Measurements from ENCODE around the gene KLHL24.

The KLHL24 gene

GRCh38 chr3:183728204-183728603, 92.8 kb downstream of the KLHL24 start:
- H3K4me3 ChIP-seq (ENCODE audit: control insufficient read depth, low read depth, low read length), result no peak overlapping the region
- no peak for TF ChIP-seq CTCF (IDR thresholded peaks at IDR 0.05; ENCODE audit: control insufficient read depth, insufficient read depth, low read depth, low read length, missing control alignments)
- no peak for DNase-seq (ENCODE audit: low read depth)

DNA sequence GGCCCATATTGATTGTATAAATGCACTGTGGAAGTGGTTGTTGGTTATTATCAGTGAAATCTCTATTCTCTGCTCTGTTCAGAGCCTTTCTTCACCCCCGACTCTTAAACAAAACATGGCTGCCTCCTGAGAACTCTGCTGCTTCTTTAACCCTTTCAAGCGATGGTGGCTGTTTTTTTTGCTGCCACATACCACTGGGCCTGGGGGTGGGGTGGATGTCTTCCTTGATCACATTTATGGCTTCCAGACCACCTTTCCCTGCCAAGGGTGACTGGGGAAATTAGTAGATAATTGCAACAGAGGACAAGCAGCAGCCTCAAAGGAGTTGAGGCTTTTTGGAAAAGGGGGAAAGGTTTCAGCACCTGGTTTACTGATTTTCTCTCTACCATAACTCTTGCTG, 94.9 kb downstream of the KLHL24 start:
- DNase-seq (ENCODE audit: low read depth), result no peak
- no peak overlapping the region for H3K4me3 ChIP-seq (ENCODE audit: control insufficient read depth, low read depth, low read length)
- TF ChIP-seq CTCF (IDR thresholded peaks at IDR 0.05; ENCODE audit: control insufficient read depth, insufficient read depth, low read depth, low read length, missing control alignments), result no peak

DNA sequence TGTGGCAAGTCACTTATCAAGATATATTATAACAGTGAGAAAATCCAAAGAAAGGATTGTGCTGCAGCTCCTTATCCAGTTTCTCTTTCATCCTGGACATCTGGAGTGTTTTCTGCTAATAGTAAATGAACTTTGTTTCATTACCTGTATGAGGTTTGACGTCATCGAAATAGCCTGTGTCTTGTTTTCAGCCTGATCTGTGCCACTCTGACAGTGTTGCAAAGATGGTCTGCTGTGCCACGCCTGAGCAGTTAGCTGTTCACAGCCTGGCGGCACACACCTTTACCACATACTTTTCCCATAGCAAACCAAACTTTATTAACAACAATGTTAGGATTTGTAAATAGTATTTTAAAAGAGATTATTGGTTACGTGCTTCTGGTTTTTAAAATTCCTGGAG, 96.2 kb downstream of the KLHL24 start:
- H3K4me3 ChIP-seq (ENCODE audit: control insufficient read depth, low read depth, low read length), result no peak overlapping the region
- TF ChIP-seq CTCF (IDR thresholded peaks at IDR 0.05; ENCODE audit: control insufficient read depth, insufficient read depth, low read depth, low read length, missing control alignments), result no peak
- no peak for DNase-seq (ENCODE audit: low read depth)

DNA sequence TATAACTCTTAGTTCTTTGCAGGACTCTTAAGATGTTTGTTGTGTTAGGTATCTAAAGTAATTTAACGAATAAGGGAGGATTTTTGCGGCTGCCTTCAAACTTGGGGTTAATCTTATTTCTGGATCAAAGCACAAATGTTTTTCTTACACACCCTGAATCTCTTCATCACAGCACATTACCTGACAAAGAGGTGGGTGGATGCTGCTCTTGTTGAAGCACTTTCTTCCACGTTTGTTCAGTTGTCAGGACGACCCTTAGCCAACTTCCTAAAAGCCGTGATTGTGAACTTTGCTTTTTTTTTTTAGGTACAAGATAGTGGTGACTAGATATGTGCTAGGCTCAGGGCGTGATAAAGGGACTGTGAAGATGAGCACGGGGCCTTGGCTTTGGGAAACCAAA, 98.1 kb downstream of the KLHL24 start:
- no peak overlapping the region for H3K4me3 ChIP-seq (ENCODE audit: control insufficient read depth, low read depth, low read length)
- TF ChIP-seq CTCF (IDR thresholded peaks at IDR 0.05; ENCODE audit: control insufficient read depth, insufficient read depth, low read depth, low read length, missing control alignments), result no peak
- DNase-seq (ENCODE audit: low read depth), result no peak

Data from AG09309 (cell line).